GM15510 (cell line): ENCODE data around the gene CRACDL.

Source experiments
- POLR2A ChIP-seq: IDR thresholded peaks from 3 replicates; pipeline ENCODE4 v1.6.1; 2011; ENCODE audit warnings: borderline replicate concordance; ENCODE audit not compliant: insufficient read length; ENCODE audit errors: extremely low read depth

Gene CRACDL

GRCh38 chr2:98869870-98870269, 66.2 kb downstream of the CRACDL start:
- no peak for TF ChIP-seq POLR2A

DNA sequence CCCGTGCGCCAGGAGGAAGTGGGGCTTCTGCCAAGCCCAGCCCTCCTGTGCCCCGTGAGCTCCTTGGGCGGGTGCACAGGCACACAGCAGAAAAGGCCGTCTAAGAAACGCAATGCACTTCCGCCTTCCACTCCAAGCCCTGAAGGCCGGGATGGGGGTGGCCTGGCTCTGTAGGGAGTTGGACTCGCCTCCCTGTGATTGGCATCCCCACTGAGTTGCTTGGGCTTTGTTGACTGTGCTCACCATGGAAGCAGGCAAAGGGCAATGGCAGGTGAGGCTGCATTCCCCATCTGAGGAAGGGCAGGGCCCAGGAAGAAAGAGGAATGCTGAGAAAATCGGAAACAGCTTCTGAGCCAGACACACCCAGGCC, 66.8 kb downstream of the CRACDL start:
- TF ChIP-seq POLR2A: no peak

- TF ChIP-seq POLR2A: no peak
Observed at GRCh38 chr2:98868548-98869271, 67.3 kb downstream of the CRACDL start.

- no peak for TF ChIP-seq POLR2A
Observed at GRCh38 chr2:98867539-98868309, 68.3 kb downstream of the CRACDL start.

DNA sequence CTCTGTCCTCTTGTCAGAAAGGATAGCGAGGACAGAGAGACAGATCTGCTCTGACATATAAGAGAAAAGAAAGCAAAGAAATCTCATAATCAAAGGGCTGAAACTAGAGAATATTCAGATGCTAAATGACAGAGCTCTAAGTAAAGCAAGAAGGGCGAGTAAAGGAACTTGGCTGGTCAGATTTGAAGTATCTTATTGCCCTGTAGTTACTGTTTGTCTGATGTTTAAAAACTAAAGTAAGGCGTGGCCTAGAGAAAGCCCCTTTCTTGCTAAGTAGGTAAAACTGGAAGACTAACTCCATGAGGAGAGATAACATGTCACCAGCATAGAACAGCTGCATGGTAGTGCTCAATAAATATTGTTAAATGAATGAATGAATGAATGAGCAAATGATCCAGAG, 70.0 kb downstream of the CRACDL start:
- TF ChIP-seq POLR2A: no peak

DNA sequence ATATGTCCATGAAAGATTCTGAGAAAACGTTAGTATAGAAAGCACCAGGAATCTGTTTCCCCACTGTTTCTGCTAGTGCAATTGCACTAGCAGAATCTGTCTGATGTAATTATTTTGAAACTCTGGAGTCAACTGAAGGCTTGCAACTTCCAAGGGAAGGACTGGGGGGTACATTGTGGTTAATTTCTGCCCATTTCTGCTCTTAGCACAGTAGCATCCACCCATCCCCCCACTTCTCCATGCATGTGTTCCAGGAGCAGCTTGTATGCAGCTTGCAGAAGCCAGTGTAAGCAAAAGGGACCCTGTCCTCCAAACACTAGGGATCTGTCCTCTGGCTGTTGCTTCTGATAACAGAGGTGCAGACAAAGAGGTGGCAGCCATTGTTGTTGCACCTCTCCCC, 74.4 kb downstream of the CRACDL start:
- TF ChIP-seq POLR2A: no peak

DNA sequence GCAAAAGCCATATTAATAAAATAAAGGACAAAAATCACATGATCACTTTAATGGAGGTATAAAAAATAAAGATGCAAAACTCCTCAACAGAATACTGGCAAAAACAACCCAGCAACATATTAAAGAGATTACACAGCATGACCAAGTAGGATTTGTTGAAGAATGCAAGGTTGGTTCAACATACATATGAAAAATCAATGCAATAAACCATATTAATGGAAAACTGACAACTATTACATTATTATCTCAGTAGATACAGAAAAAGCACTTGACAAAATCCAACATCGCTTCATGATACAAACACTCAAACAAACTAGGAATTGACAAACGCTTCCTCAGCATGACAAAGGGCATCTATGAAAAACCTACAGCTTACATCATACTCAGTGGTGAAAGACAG, 76.7 kb downstream of the CRACDL start:
- TF ChIP-seq POLR2A: no peak

- no peak for TF ChIP-seq POLR2A
Observed at GRCh38 chr2:98857001-98857400, 79.0 kb downstream of the CRACDL start.

GRCh38 chr2:98854682-98855081, 81.3 kb downstream of the CRACDL start:
- TF ChIP-seq POLR2A: no peak

DNA sequence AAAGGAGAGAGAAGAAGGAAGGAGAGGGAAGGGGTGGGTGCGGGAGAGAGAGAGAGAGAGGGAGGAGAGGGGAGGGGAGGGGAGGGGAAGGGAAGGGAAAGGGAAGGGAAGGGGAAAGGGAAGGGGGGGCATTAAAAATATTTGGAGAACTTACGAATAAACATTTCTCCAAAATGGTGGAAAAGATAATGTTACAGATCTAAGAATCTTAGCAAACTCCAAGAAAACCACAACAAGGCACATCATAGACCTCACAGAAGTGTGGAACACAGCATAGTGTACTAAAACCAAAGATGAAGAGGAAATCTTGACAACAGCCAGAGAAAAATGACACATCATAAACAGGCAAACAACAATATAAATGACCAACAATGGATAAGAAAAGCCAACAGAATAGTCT, 83.1 kb downstream of the CRACDL start:
- TF ChIP-seq POLR2A: no peak

DNA sequence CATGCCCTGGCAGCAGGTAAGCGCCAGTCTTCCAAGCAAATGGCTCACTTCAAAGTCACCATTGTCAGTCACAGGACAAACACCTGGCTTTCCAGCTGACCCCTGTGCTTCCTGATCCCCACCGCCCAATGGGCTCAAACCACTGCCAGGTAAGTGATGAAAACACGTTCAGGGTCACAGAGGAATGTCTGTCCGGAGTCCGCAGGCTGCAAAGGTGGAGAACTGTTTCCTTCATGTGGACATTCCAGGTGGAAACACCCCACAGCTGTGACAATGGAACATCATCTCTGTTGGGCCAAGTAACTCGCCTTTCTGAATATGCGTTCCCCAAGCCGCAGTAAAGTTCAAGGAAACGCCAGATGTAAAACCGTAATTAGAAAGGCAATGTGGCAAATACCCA, 86.0 kb downstream of the CRACDL start:
- no peak for TF ChIP-seq POLR2A

DNA sequence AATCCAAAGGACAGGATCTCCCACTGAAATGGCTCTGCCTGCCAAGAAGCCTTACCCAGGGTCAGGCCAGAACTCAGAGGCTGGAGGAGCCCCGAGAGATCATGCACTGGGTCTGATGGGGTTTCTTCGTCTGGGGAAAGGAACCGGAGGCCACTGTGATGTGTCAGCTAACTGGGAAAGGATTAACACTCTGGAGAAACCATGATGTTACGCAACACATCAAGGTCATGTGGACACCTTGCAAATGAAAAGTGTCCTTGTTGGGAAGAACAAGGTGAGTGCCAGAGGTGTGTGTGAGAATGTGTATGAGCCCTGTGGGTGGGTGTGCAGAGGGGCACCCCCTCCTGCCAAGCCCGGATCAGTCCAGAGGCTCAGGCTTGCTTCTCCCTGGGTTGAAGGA, 86.9 kb downstream of the CRACDL start:
- no peak for TF ChIP-seq POLR2A

DNA sequence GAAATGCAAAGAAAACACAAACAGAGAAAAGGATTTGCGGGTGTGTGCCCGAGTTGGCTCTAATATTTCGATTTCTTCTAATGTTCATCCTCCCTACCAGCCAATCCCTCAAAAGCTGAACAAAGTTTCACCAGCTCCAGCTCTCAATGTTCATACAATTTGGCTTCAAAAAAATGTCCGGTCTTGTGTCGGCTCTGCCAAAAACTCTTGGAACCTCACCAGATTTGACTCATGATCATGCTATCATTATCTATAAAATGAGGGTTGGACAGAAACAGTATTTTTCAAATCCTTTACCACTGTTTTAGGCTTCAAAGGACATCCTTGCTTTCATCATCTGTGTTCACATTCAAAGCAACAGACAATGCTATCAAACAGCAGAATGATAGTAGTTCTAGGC, 88.2 kb downstream of the CRACDL start:
- no peak for TF ChIP-seq POLR2A

- TF ChIP-seq POLR2A: no peak
Observed at GRCh38 chr2:98846041-98846440, 90.0 kb downstream of the CRACDL start.

DNA sequence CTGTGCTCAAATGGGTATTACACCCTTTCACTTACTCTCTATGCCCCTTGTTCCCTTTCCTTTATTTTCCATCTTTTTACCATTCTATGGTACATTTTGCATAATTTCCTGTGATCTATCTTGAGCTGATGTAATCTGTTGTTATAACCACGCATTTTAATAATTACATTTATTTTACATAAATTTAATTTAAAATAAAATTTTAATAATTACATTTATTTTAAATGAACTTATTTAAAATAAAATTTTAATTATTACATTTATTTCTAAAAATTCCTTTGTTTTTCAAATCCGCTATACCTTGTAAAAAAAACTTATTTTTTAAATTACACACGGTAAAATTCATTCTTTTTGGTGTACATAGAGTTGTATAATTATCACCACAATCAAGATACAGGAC, 93.9 kb downstream of the CRACDL start:
- no peak for TF ChIP-seq POLR2A

DNA sequence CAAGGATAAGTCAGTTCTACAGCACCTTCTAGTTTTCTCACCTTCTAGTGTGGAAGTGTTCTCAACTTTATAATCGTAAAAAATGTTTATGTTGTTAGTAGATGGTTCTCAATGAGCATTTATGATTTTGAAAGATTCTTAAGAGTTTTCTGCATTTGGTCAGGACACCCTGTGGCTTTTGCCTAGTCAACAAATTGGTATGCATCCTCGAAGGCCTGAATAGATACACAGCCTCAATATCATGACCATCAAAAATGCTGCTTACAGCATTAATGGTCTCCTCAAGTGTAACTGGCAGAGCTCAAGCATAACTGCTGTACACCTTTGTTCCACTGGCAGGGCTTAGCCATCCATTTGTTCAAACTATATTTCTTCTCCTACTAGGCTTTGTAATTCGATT, 96.7 kb downstream of the CRACDL start:
- no peak for TF ChIP-seq POLR2A

DNA sequence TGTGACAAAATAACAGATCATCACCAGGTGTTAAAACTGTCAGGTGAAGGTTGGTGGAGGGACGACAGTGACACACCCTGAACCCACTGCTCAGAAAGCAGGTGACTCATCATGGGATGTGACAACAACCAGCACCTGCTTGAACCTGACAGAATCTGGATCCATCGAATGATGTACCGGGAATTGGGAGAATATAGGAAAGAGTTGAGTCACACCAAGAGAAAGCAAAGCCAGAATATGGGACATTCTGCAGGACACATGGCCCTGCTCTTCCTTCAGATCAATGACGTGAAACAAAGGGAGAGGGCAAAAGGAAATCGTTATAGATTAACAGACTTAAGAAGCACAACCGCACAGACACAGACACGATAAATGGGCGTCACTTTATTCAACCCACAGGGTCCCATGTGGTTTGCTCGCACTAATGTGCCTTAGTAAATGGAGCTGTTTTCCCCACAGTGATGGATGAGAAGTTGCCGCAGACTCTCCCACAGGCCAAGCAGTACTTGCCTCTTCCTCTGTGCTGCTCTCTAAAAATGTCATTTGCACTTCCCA, 100.1 kb downstream of the CRACDL start:
- no peak for TF ChIP-seq POLR2A

DNA sequence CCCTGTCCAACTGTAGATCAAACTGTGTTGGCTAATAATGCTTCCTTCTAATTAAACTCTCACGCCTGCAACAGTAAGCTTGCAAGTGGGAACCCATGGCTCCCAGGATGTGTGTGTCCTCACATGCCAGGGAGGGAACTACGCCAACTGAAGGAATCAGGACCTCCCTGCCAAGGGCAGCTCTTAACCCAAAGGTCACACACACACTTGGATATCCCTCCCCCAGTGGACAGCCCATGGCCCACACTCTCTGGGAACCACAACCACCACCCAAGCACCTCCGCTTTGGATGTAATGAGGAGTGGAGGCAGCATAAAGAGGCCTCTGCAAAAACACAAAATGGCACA, 102.1 kb downstream of the CRACDL start:
- no peak for TF ChIP-seq POLR2A
